DND-41 (cell line): Measurements from ENCODE around the gene ARAP1.

Experiments used
- ATAC-seq: fragments of 200-7000 bp; cut with Tn5 transposase; 3 replicates; pipeline ENCODE4 v1.9.1; 2021; ENCODE audit warnings: low read depth; ENCODE audit not compliant: insufficient read depth
- DNase-seq: peaks from one replicate; pipeline ENCODE4 v3.0.0-alpha.2; 2020
- H2AFZ ChIP-seq: 2 replicates; pipeline ENCODE4 v1.6.0; 2012; ENCODE audit warnings: low read depth, low read length
- H3K27ac ChIP-seq: 2 replicates; pipeline ENCODE4 v1.5.1; 2012; ENCODE audit warnings: low read length, inconsistent platforms
- H3K27me3 ChIP-seq: fragments of 200-600 bp; sonication (generic); 2 replicates; pipeline ENCODE4 v1.6.0; 2012; ENCODE audit warnings: low read length, mild to moderate bottlenecking, inconsistent platforms; ENCODE audit not compliant: insufficient read depth, poor library complexity
- H3K36me3 ChIP-seq: 2 replicates; pipeline ENCODE4 v1.5.1; 2012; ENCODE audit warnings: low read length, inconsistent platforms; ENCODE audit not compliant: insufficient read depth
- H3K4me1 ChIP-seq: 2 replicates; pipeline ENCODE4 v1.5.1; 2012; ENCODE audit warnings: mild to moderate bottlenecking, low read length; ENCODE audit not compliant: insufficient read depth
- H3K4me2 ChIP-seq: 2 replicates; pipeline ENCODE4 v1.6.0; 2012; ENCODE audit warnings: mild to moderate bottlenecking, moderate library complexity, low read length, inconsistent platforms; ENCODE audit not compliant: insufficient read depth
- H3K4me3 ChIP-seq, 2 experiments: fragments of 200-600 bp in 1 of 2; shearing (Covaris generic) in 1 of 2; 2 replicates each; pipeline ENCODE4 v1.5.1; 2012 to 2016; ENCODE audit warnings: inconsistent platforms in 2 of 2, low read length in 2 of 2, mild to moderate bottlenecking in 2 of 2, low read depth in 1 of 2, moderate library complexity in 1 of 2
- H3K79me2 ChIP-seq: 2 replicates; pipeline ENCODE4 v1.6.0; 2012; ENCODE audit warnings: low read length, inconsistent platforms; ENCODE audit not compliant: insufficient read depth
- H3K9ac ChIP-seq: 2 replicates; pipeline ENCODE4 v1.6.0; 2012; ENCODE audit warnings: low read depth, mild to moderate bottlenecking, inconsistent platforms, low read length, moderate library complexity
- H3K9me3 ChIP-seq: 2 replicates; pipeline ENCODE4 v1.5.1; 2012; ENCODE audit warnings: low read length, moderate library complexity, mild to moderate bottlenecking, inconsistent platforms; ENCODE audit not compliant: insufficient read depth, severe bottlenecking
- H4K20me1 ChIP-seq: 2 replicates; pipeline ENCODE4 v1.6.0; 2012; ENCODE audit warnings: low read length; ENCODE audit not compliant: insufficient read depth
- CTCF ChIP-seq: IDR thresholded peaks from 2 replicates; pipeline ENCODE4 v1.5.1; 2012; ENCODE audit warnings: borderline replicate concordance, low read length, moderate library complexity, mild to moderate bottlenecking; ENCODE audit not compliant: poor library complexity, severe bottlenecking; ENCODE audit errors: extremely low read depth
- EZH2 ChIP-seq: IDR thresholded peaks from 3 replicates; pipeline ENCODE4 v1.6.1; 2012; ENCODE audit warnings: borderline replicate concordance, low read depth, mild to moderate bottlenecking, moderate library complexity, low read length, inconsistent platforms; ENCODE audit not compliant: severe bottlenecking

Gene ARAP1

DNA sequence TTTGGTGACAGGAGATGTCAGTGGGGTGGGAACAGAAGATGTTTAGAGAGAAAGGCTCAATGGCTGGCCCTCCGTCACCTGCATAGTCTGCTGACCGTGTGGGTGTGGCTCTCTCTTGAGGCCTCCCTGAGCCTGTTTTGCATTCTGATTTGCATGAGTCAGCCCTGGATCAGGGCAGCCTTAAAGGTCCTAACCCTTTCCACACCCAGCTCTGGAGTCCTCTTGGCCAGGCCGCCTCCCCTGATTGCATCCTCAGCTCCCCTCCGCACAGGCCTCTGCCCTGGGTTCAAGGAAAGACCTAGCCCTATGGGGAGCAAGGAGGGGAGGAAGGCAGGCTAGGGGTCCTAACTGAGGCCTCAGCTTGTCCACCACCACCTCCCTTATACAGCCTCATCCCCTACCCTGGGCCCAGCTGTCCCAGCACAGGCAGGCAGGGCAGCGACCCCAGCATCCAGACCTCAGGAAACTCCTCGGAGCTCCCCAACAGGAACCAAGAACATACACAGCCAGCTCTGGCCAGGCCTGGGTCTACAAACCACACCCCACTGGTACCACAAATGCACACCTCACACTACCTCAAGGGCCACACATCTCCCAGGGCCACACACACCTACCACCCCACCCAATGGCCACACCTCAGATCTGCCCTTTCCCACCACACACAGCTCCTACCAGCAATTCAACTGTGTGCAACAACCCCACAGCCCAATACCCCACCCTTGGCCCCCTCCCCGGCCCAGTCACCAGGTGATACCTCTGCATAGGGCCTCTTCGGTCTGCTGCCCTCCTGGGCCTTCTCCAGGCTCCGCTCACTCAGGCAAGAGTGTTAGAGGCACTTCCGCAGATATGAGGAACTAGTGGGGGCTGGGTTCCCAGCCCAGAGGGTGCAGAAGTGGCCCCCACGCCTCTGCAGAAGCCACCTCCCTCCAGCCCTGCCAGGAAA, 13.7 kb downstream of the ARAP1 start:
- no peak overlapping the region for H3K4me2 ChIP-seq
- no peak overlapping the region for H3K27ac ChIP-seq
- H4K20me1 ChIP-seq = peaks cover 72% of the 10 kb centered on the region
- no peaks in the 10 kb centered on the region for H3K27me3 ChIP-seq
- H3K4me3 ChIP-seq = no peak overlapping the region
- peaks cover 13% of the 10 kb centered on the region for H3K4me1 ChIP-seq
- peaks cover 86% of the 10 kb centered on the region for H3K79me2 ChIP-seq
- ATAC-seq (no peak), DNase-seq (no peak)
- H3K9me3 ChIP-seq = no peaks in the 10 kb centered on the region
- no peak overlapping the region for H2AFZ ChIP-seq
- H3K36me3 ChIP-seq = 0 out of 2 replicates have a peak, but pooled peaks cover 2% of the 10 kb centered on the region
- TF ChIP-seq EZH2 (no peak), CTCF (no peak)
- H3K9ac ChIP-seq = no peak overlapping the region

- H3K36me3 ChIP-seq = peaks cover 4% of the 10 kb centered on the region
- peaks cover 85% of the 10 kb centered on the region for H3K79me2 ChIP-seq
- H3K27ac ChIP-seq = peak overlapping the region; percentile 65
- no peak overlapping the region for H3K4me3 ChIP-seq
- no peak overlapping the region for H3K9ac ChIP-seq
- H3K9me3 ChIP-seq = no peaks in the 10 kb centered on the region
- no peak overlapping the region for H2AFZ ChIP-seq
- DNase-seq (no peak), ATAC-seq (no peak)
- H3K4me1 ChIP-seq = peaks cover 13% of the 10 kb centered on the region
- no peak overlapping the region for H3K4me2 ChIP-seq
- peaks cover 66% of the 10 kb centered on the region for H4K20me1 ChIP-seq
- no peaks in the 10 kb centered on the region for H3K27me3 ChIP-seq
- TF ChIP-seq EZH2 (no peak), CTCF (no peak)
Measured at GRCh38 chr11:72737336-72737735, 14.9 kb downstream of the ARAP1 start.

DNA sequence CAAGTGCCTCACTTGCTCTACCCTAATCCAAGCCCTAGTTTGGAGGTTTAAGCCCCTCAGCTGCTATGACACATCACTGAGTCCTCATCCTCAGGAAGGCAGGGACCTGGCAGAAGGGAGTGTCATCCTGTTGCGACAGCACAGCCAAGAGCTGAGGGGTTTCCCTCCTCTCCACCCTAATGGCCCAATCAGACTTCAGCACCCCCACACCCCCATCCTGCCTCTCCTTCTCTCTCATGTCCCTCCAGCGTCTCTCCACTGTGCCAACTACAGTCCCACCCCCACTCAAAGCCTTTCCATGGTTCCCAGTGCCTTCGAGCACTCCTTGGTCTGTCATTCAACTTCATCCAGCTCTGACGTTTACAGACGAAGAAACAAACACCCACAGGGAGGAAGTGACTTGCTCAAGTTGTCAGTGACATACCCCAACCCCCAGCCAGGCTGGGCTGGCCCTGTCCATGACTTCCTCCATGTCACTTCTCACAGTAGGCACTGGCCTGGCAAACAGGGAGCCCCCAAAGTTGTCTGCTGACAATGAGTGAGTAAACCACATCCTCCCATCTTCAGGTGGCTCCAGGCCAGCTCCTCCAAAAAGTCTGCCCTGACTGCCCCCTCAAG, 15.6 kb downstream of the ARAP1 start:
- no peak overlapping the region for H3K4me2 ChIP-seq
- no peaks in the 10 kb centered on the region for H3K9me3 ChIP-seq
- DNase-seq = peak; percentile 64
- H3K27me3 ChIP-seq = no peaks in the 10 kb centered on the region
- no peak overlapping the region for H2AFZ ChIP-seq
- no peak overlapping the region for H3K9ac ChIP-seq
- TF ChIP-seq CTCF = no peak
- no peak for TF ChIP-seq EZH2
- H3K27ac ChIP-seq = peak overlapping the region; percentile 65
- H3K36me3 ChIP-seq = peaks cover 12% of the 10 kb centered on the region
- peaks cover 81% of the 10 kb centered on the region for H3K79me2 ChIP-seq
- peaks cover 59% of the 10 kb centered on the region for H4K20me1 ChIP-seq
- no peak overlapping the region for H3K4me3 ChIP-seq
- ATAC-seq = peak; percentile 84
- peaks cover 13% of the 10 kb centered on the region for H3K4me1 ChIP-seq
